ENCODE data around the gene ETV1.

GRCh38 chr7:13894377-13894776 lies 95.1 kb downstream of the ETV1 start:
- TF ChIP-seq POLR2A (IDR thresholded peaks at IDR 0.05), result no peak
- TF ChIP-seq CTCF (IDR thresholded peaks at IDR 0.05), result no peak
- no peak for TF ChIP-seq POLR2AphosphoS5 (IDR thresholded peaks at IDR 0.05; ENCODE audit: insufficient read depth in 1 of 2, low read depth in 1 of 2)
